Activated T-helper 1 cell treated with anti-CD3 and anti-CD28 coated beads, Interleukin-2, amount 50 U/mL, for 16 hours (primary cell): ENCODE results near the gene MARS1.
A peak's percentile ranks its signal among the peaks of the same experiment; 100 is the strongest.
"Not testable (repeated sequence)": the region's sequence is repeated elsewhere in the genome, so short reads cannot be mapped to it uniquely, and the experiment has no call there.

Experiments
- DNase-seq, 2 donors: peaks; one replicate each; pipeline ENCODE4 v3.0.0-alpha.2; 2020; ENCODE audit warnings: low read depth in 1 of 2, low spot score in 1 of 2

The MARS1 gene

GRCh38 chr12:57487597-57488401 lies at the start of gene MARS1:
Gene MARS1, plus strand, starts transcription at chr12:57488068. Its CDS starts 23 bp downstream, at chr12:57488091.
- peak; percentile 79 to 89 for DNase-seq

- DNase-seq = no peak
Observed at GRCh38 chr12:57438400-57438799, 49.5 kb upstream of the MARS1 start.

- DNase-seq = no peak
Observed at GRCh38 chr12:57439762-57440266, 48.1 kb upstream of the MARS1 start.

GRCh38 chr12:57441393-57441792 lies 46.5 kb upstream of the MARS1 start:
- DNase-seq = not testable (repeated sequence)

GRCh38 chr12:57441846-57442427 lies 45.9 kb upstream of the MARS1 start:
- no peak for DNase-seq

GRCh38 chr12:57444337-57444736 lies 43.5 kb upstream of the MARS1 start:
- DNase-seq = not testable (repeated sequence)

GRCh38 chr12:57444744-57445143 lies 43.1 kb upstream of the MARS1 start:
- no peak for DNase-seq

GRCh38 chr12:57446292-57446960 lies 41.4 kb upstream of the MARS1 start:
- DNase-seq = no peak

- no peak for DNase-seq
Observed at GRCh38 chr12:57448669-57449068, 39.2 kb upstream of the MARS1 start.

GRCh38 chr12:57449375-57449774 lies 38.5 kb upstream of the MARS1 start:
- no peak for DNase-seq

GRCh38 chr12:57450057-57450456 lies 37.8 kb upstream of the MARS1 start:
- no peak for DNase-seq

- no peak for DNase-seq
Observed at GRCh38 chr12:57451233-57451778, 36.6 kb upstream of the MARS1 start.

GRCh38 chr12:57452181-57452936 lies 35.5 kb upstream of the MARS1 start:
- DNase-seq = no peak

GRCh38 chr12:57452937-57453509 lies 34.8 kb upstream of the MARS1 start:
- no peak for DNase-seq

- DNase-seq = no peak
Observed at GRCh38 chr12:57454213-57454565, 33.7 kb upstream of the MARS1 start.

GRCh38 chr12:57454566-57455373 lies 33.1 kb upstream of the MARS1 start, which contains the start of gene INHBE:
Gene INHBE, plus strand, starts transcription at chr12:57455307. Its CDS starts 230 bp downstream, at chr12:57455537.
- DNase-seq = no peak

GRCh38 chr12:57455374-57456144 lies 32.3 kb upstream of the MARS1 start:
- no peak for DNase-seq

GRCh38 chr12:57456145-57456700 lies 31.6 kb upstream of the MARS1 start:
- no peak for DNase-seq
